G401 (cell line): ENCODE data around the gene RANBP17. TPM values are rescaled to one million over a fixed set of nuclear protein-coding genes. Genes with fewer than 3 reads are reported as not detected.
"Not testable (repeated sequence)": the region's sequence is repeated elsewhere in the genome, so short reads cannot be mapped to it uniquely, and the experiment has no call there.

Source experiments
- DNase-seq: peaks from one replicate; pipeline ENCODE4 v3.0.0-alpha.2; 2015; ENCODE audit warnings: low spot score
- in situ Hi-C: cut with HindIII; loops from 2 replicates; pipeline ENCODE4 v1.10.0; 2016; ENCODE audit warnings: low sequenced_read_pairs, mixed read lengths
- total RNA-seq: library from RNA; depleted of rRNA; stranded (reverse); fragments of >200 nt; shearing (Covaris generic); gene quantifications from 2 replicates; pipeline ENCODE4 v1.2.3, GENCODE V29; 2014

RANBP17 gene
- total RNA-seq, 1 experiment from 2014 or later = 20.9 TPM

GRCh38 chr5:171128136-171128535 is 266.3 kb downstream of the RANBP17 start:
- in situ Hi-C loops = no loop called here
- DNase-seq = no peak

- in situ Hi-C loops = no loop called here
- no peak for DNase-seq
Measured at GRCh38 chr5:171129308-171129707, 267.5 kb downstream of the RANBP17 start.

GRCh38 chr5:171131497-171131896 is 269.7 kb downstream of the RANBP17 start:
- DNase-seq = no peak
- in situ Hi-C loops = no loop called here

GRCh38 chr5:171137768-171138525 is 276.1 kb downstream of the RANBP17 start:
- in situ Hi-C loops = no loop called here
- no peak for DNase-seq

GRCh38 chr5:171139227-171139626 is 277.4 kb downstream of the RANBP17 start:
- in situ Hi-C loops = no loop called here
- DNase-seq = no peak

GRCh38 chr5:171142617-171143016 is 280.8 kb downstream of the RANBP17 start:
- DNase-seq = no peak
- in situ Hi-C loops = no loop called here

- in situ Hi-C loops = no loop called here
- no peak for DNase-seq
Measured at GRCh38 chr5:171143171-171143570, 281.4 kb downstream of the RANBP17 start.

GRCh38 chr5:171143926-171144325 is 282.1 kb downstream of the RANBP17 start:
- no peak for DNase-seq
- in situ Hi-C loops = no loop called here

GRCh38 chr5:171149333-171149732 is 287.5 kb downstream of the RANBP17 start:
- in situ Hi-C loops = no loop called here

GRCh38 chr5:171149772-171150171 is 288.0 kb downstream of the RANBP17 start:
- in situ Hi-C loops = no loop called here
- no peak for DNase-seq

More at GRCh38 chr5:171149333-171149732, 287.5 kb downstream of the RANBP17 start:
- DNase-seq = no peak

GRCh38 chr5:171152382-171152781 is 290.6 kb downstream of the RANBP17 start:
- DNase-seq = peak; percentile 14
- in situ Hi-C loops = no loop called here

- in situ Hi-C loops = no loop called here
- no peak for DNase-seq
Measured at GRCh38 chr5:171155621-171156020, 293.8 kb downstream of the RANBP17 start.

- no peak for DNase-seq
- in situ Hi-C loops = no loop called here
Measured at GRCh38 chr5:171157276-171157675, 295.5 kb downstream of the RANBP17 start.

- in situ Hi-C loops = no loop called here
Measured at GRCh38 chr5:171157775-171158174, 296.0 kb downstream of the RANBP17 start.

GRCh38 chr5:171158581-171158980 is 296.8 kb downstream of the RANBP17 start:
- in situ Hi-C loops = no loop called here
- no peak for DNase-seq

More at GRCh38 chr5:171157775-171158174, 296.0 kb downstream of the RANBP17 start:
- DNase-seq = no peak

- in situ Hi-C loops = no loop called here
- peak; percentile 98 for DNase-seq
Measured at GRCh38 chr5:171162165-171162564, 300.3 kb downstream of the RANBP17 start.

GRCh38 chr5:171162596-171162995 is 300.8 kb downstream of the RANBP17 start:
- in situ Hi-C loops = no loop called here
- no peak for DNase-seq

- in situ Hi-C loops = no loop called here
- DNase-seq = no peak
Measured at GRCh38 chr5:171166766-171167165, 304.9 kb downstream of the RANBP17 start.

- DNase-seq = no peak
- in situ Hi-C loops = no loop called here
Measured at GRCh38 chr5:171168171-171168570, 306.4 kb downstream of the RANBP17 start.

- in situ Hi-C loops, DNase-seq: not testable (repeated sequence)
Measured at GRCh38 chr5:171174960-171175359, 313.1 kb downstream of the RANBP17 start.

- no peak for DNase-seq
- in situ Hi-C loops = no loop called here
Measured at GRCh38 chr5:171175746-171176145, 313.9 kb downstream of the RANBP17 start.
